ENCODE measurements around the gene AVPR1B. TPM values are rescaled to one million over a fixed set of nuclear protein-coding genes. Genes with fewer than 3 reads are reported as not detected.

The AVPR1B gene
- total RNA-seq, 1 experiment from 2014 or later: not detected

DNA sequence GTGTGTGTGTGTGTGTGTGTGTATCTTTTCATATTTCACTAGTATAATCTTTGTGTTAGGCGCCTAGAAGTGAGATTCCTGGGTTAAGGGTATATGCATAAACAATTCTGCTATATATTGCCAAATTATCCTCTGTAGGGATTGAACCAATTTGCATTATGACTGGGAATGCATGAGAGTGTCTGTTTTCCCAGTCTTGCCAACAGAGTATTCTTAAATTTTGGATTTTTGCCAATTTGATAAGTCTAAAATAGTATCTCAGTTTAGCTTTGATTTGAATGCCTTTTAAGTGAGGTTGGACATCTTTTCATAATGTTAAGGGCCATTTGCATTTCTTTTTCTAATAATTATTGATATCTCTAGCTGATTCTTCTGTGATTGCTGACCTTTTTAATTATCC lies 8.2 kb upstream of the AVPR1B start:
- intact Hi-C loops (cut with micrococcal nuclease; ENCODE audit: unreplicated experiment): no loop called here
- no peak for TF ChIP-seq SIN3A (IDR thresholded peaks at IDR 0.05; ENCODE audit: borderline replicate concordance, insufficient read depth, low read depth, low read length)
- TF ChIP-seq, protein P1, sequence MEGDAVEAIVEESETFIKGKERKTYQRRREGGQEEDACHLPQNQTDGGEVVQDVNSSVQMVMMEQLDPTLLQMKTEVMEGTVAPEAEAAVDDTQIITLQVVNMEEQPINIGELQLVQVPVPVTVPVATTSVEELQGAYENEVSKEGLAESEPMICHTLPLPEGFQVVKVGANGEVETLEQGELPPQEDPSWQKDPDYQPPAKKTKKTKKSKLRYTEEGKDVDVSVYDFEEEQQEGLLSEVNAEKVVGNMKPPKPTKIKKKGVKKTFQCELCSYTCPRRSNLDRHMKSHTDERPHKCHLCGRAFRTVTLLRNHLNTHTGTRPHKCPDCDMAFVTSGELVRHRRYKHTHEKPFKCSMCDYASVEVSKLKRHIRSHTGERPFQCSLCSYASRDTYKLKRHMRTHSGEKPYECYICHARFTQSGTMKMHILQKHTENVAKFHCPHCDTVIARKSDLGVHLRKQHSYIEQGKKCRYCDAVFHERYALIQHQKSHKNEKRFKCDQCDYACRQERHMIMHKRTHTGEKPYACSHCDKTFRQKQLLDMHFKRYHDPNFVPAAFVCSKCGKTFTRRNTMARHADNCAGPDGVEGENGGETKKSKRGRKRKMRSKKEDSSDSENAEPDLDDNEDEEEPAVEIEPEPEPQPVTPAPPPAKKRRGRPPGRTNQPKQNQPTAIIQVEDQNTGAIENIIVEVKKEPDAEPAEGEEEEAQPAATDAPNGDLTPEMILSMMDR (IDR thresholded peaks at IDR 0.05): no peak
- TF ChIP-seq TCF7L2 (IDR thresholded peaks at IDR 0.05; ENCODE audit: low read depth, low read length): no peak
- TF ChIP-seq, protein P2, sequence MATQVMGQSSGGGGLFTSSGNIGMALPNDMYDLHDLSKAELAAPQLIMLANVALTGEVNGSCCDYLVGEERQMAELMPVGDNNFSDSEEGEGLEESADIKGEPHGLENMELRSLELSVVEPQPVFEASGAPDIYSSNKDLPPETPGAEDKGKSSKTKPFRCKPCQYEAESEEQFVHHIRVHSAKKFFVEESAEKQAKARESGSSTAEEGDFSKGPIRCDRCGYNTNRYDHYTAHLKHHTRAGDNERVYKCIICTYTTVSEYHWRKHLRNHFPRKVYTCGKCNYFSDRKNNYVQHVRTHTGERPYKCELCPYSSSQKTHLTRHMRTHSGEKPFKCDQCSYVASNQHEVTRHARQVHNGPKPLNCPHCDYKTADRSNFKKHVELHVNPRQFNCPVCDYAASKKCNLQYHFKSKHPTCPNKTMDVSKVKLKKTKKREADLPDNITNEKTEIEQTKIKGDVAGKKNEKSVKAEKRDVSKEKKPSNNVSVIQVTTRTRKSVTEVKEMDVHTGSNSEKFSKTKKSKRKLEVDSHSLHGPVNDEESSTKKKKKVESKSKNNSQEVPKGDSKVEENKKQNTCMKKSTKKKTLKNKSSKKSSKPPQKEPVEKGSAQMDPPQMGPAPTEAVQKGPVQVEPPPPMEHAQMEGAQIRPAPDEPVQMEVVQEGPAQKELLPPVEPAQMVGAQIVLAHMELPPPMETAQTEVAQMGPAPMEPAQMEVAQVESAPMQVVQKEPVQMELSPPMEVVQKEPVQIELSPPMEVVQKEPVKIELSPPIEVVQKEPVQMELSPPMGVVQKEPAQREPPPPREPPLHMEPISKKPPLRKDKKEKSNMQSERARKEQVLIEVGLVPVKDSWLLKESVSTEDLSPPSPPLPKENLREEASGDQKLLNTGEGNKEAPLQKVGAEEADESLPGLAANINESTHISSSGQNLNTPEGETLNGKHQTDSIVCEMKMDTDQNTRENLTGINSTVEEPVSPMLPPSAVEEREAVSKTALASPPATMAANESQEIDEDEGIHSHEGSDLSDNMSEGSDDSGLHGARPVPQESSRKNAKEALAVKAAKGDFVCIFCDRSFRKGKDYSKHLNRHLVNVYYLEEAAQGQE (IDR thresholded peaks at IDR 0.05; ENCODE audit: insufficient read depth in 1 of 2, low read depth in 2 of 2, low read length in 1 of 2): no peak
- no peak for TF ChIP-seq POLR2AphosphoS5 (IDR thresholded peaks at IDR 0.05; ENCODE audit: low read depth, low read length)
- POLR2A ChIA-PET: no interaction called here

DNA sequence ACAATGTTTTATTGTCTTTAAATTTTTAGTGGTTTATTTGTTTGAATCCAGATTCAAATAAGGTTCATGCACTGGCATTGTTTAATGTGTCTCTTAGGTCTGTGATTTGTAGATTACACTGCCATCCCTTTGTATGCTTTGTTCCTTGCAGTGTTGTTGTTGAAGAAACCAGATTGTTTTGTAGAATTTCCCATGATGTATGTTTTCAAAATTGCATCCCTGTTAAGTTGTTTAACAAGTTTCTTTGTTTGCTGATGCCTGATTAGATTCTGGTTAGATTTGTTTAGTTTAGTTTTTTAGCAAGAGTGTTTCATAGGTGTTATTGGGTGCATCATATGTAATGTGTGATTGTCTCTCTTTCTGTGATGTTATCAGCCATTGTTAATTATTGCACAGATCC lies 5.5 kb upstream of the AVPR1B start:
- no peak for TF ChIP-seq TCF7L2 (IDR thresholded peaks at IDR 0.05; ENCODE audit: low read depth, low read length)
- TF ChIP-seq SIN3A (IDR thresholded peaks at IDR 0.05; ENCODE audit: borderline replicate concordance, insufficient read depth, low read depth, low read length): no peak
- TF ChIP-seq, protein P1 (IDR thresholded peaks at IDR 0.05): no peak
- TF ChIP-seq, protein P2 (IDR thresholded peaks at IDR 0.05; ENCODE audit: insufficient read depth in 1 of 2, low read depth in 2 of 2, low read length in 1 of 2): no peak
- TF ChIP-seq POLR2AphosphoS5 (IDR thresholded peaks at IDR 0.05; ENCODE audit: low read depth, low read length): no peak
- Histone ChIP-seq H3K4me3 (ENCODE audit: low read depth in 2 of 2, low read length in 2 of 2) (no peak overlapping the region), H3K36me3 (ENCODE audit: control insufficient read depth, insufficient read depth, low read length) (no peaks in the 10 kb centered on the region), H3K9me3 (ENCODE audit: control insufficient read depth, insufficient read depth, low read depth, low read length) (peaks cover 10% of the 10 kb centered on the region), H3K27ac (ENCODE audit: low read length) (no peak overlapping the region), H3K27me3 (ENCODE audit: control insufficient read depth, insufficient read depth, low read length) (peaks cover 28% of the 10 kb centered on the region), H3K4me1 (ENCODE audit: control insufficient read depth, insufficient read depth, low read length) (peaks cover 4% of the 10 kb centered on the region; the same call in 1 of the 2 replicates)
- CTCF ChIA-PET: no interaction called here
- no peak for DNase-seq (ENCODE audit: low read depth, low spot score)
- no peak for ATAC-seq
- no TSS peak for BruUV-seq (replicated peaks)
- POLR2A ChIA-PET: no interaction called here
- intact Hi-C loops (cut with micrococcal nuclease; ENCODE audit: unreplicated experiment) (no loop called here), in situ Hi-C loops (cut with HindIII; ENCODE audit: low pct_unique_long_range_greater_than_20kb, low sequenced_read_pairs) (no loop called here)

More for the DNA sequence above, 8.2 kb upstream of the AVPR1B start:
- no peaks in the 10 kb centered on the region for H3K36me3 ChIP-seq (ENCODE audit: control insufficient read depth, insufficient read depth, low read length)
- H3K9me3 ChIP-seq (ENCODE audit: control insufficient read depth, insufficient read depth, low read depth, low read length): peaks cover 10% of the 10 kb centered on the region
- H3K4me3 ChIP-seq (ENCODE audit: low read depth in 2 of 2, low read length in 2 of 2): no peak overlapping the region
- no peak overlapping the region for H3K27ac ChIP-seq (ENCODE audit: low read length)
- H3K4me1 ChIP-seq (ENCODE audit: control insufficient read depth, insufficient read depth, low read length): no peaks in the 10 kb centered on the region
- CTCF ChIA-PET: no interaction called here
- ATAC-seq (no peak), DNase-seq (ENCODE audit: low read depth, low spot score) (no peak)
- peaks cover 25% of the 10 kb centered on the region for H3K27me3 ChIP-seq (ENCODE audit: control insufficient read depth, insufficient read depth, low read length)
- in situ Hi-C loops (cut with HindIII; ENCODE audit: low pct_unique_long_range_greater_than_20kb, low sequenced_read_pairs): no loop called here
- no TSS peak for BruUV-seq (replicated peaks)
